ENCODE results near the gene SLMAP.

SLMAP gene

DNA sequence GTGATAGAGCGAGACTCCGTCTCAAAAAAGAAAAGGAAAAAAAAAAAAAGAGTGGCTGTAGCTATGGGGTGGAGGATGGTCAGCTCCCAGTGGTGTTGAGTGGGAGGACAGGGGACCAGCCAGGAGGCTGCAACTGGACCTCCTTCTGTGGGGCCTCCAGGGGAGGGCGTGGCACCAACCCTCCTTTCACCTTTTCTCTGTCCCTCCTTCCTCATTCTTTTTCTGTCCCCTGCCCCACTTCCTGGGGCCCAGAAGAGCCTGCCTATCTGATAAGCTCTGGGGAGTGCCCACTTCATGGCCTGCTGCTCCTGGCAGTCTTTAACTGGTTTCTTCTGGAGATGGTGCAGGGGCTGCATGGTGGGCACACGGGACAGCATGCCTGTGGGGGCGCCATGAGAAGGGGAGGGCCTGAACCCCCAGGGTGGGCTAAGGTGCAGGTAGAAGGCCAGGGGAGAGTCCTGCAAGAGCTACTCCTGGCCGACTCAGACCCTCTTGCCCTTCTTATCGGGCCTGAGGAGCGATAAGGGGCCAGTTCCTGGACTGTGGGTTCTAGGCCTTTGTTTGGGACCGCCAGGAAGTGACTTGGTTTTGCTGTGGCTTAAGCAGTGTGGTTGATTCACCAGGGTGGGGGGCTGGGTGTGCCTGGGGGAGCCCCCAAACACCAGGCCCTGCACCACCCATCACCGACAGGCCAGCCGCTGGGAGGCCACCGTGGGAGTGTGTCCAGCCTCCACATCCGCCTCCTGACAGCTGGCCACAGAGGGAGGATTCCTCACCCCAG, 202.7 kb downstream of the SLMAP start:
- TF ChIP-seq, protein P1, sequence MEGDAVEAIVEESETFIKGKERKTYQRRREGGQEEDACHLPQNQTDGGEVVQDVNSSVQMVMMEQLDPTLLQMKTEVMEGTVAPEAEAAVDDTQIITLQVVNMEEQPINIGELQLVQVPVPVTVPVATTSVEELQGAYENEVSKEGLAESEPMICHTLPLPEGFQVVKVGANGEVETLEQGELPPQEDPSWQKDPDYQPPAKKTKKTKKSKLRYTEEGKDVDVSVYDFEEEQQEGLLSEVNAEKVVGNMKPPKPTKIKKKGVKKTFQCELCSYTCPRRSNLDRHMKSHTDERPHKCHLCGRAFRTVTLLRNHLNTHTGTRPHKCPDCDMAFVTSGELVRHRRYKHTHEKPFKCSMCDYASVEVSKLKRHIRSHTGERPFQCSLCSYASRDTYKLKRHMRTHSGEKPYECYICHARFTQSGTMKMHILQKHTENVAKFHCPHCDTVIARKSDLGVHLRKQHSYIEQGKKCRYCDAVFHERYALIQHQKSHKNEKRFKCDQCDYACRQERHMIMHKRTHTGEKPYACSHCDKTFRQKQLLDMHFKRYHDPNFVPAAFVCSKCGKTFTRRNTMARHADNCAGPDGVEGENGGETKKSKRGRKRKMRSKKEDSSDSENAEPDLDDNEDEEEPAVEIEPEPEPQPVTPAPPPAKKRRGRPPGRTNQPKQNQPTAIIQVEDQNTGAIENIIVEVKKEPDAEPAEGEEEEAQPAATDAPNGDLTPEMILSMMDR (IDR thresholded peaks at IDR 0.05; ENCODE audit: low read depth, low read length, missing control alignments): no peak
- no peak for DNase-seq
- Histone ChIP-seq H3K27me3 (replicated peaks) (no peaks in the 10 kb centered on the region), H3K4me3 (ENCODE audit: low read depth, low read length) (no peak overlapping the region), H3K27ac (peak overlapping the region; percentile 57), H3K36me3 (replicated peaks) (no peaks in the 10 kb centered on the region)
- in situ Hi-C loops (cut with HindIII; ENCODE audit: low pct_ligation_motif_present, low sequenced_read_pairs): no loop called here

DNA sequence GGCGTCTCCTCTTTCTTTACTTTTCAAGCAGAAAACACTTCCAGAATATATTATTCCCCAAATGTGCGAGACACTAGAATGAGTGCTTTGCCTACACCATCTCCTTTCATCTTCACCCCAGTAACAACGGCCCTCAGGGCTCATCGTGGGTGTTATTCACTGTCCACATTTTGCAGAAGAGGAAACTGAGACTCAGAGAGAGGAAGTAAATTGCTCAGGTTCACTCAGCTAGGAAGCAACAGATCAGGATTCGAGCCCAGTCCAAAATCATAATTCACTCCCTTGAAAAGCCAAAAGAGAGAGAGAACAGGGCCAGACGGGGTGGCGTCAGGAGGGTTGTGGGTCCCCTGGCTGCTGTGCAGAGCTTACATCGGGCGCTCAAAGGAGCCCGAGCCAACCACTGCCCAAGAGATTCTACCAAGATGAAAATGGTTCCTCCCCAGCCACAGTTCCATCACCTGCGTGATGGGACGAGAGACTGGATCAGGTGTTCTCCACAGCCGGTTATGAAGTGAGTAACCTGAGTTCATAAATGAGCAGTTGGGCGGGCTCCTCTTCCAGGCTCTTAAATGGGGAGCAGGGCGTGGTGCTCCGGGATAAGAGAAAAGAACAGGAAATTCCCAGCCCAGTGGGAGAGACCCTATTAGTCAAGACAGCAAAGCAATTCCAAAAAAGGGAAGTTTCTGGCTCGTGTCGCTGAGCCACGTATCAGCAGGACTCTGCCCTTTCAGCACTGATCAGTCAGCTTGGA, 203.5 kb downstream of the SLMAP start:
- DNase-seq: peak; percentile 35
- Histone ChIP-seq H3K27ac (peak overlapping the region; percentile 57), H3K36me3 (replicated peaks) (no peaks in the 10 kb centered on the region), H3K27me3 (replicated peaks) (no peaks in the 10 kb centered on the region), H3K4me3 (ENCODE audit: low read depth, low read length) (no peak overlapping the region)
- TF ChIP-seq, protein P1 (IDR thresholded peaks at IDR 0.05; ENCODE audit: low read depth, low read length, missing control alignments): no peak
- in situ Hi-C loops (cut with HindIII; ENCODE audit: low pct_ligation_motif_present, low sequenced_read_pairs): no loop called here

DNA sequence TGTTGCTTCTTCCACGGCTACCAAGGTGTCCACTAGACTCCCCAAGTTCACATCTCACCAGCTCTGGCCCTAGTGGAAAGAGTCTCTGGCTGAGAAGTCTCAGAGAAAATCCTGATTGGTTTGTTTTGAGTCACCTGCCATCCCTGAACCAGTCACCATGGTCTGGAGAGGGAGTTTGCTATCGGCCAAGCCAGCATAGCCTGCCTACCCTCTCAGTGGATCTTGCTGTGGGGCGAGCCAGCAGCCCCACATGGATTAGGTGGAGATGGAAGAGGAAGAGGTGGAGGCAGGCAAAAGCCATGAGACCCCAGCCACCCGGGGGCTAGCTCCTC, 204.0 kb downstream of the SLMAP start:
- in situ Hi-C loops (cut with HindIII; ENCODE audit: low pct_ligation_motif_present, low sequenced_read_pairs): no loop called here
- H3K4me3 ChIP-seq (ENCODE audit: low read depth, low read length): no peak overlapping the region
- H3K27ac ChIP-seq: peak overlapping the region; percentile 57
- TF ChIP-seq, protein P1 (IDR thresholded peaks at IDR 0.05; ENCODE audit: low read depth, low read length, missing control alignments): no peak
- no peaks in the 10 kb centered on the region for H3K27me3 ChIP-seq (replicated peaks)
- DNase-seq: peak; percentile 39
- H3K36me3 ChIP-seq (replicated peaks): no peaks in the 10 kb centered on the region

DNA sequence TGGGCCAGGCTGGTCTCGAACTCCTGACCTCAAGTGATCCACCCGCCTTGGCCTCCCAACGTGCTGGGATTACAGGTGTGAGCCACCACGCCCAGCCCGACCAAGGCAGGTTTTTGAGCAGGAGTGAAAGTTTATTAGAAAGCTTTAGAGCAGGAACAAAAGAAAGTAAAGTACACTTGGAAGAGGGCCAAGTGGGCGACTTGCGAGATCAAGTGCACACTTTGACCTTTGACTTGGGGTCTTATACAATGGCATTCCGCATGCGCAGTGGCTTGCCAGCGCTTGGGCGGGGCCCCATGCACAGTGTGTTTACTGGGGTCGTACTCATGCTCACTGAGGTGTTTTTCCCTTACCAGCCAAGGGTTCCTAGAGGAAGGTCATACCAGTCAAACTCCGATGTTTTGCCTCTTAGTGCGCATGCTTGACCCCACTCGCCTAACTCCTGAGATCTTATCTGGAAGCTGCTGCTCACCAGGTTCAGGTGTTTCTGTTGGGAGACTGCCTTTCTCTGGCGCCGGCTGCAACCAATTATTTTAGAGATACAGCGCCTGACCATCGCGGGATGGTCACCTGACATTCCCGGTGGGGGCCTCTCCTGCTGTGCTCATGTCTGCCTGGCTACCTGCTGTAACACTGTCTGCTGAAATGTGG, 205.2 kb downstream of the SLMAP start:
- no peak overlapping the region for H3K27ac ChIP-seq
- in situ Hi-C loops (cut with HindIII; ENCODE audit: low pct_ligation_motif_present, low sequenced_read_pairs): no loop called here
- TF ChIP-seq, protein P1 (IDR thresholded peaks at IDR 0.05; ENCODE audit: low read depth, low read length, missing control alignments): no peak

DNA sequence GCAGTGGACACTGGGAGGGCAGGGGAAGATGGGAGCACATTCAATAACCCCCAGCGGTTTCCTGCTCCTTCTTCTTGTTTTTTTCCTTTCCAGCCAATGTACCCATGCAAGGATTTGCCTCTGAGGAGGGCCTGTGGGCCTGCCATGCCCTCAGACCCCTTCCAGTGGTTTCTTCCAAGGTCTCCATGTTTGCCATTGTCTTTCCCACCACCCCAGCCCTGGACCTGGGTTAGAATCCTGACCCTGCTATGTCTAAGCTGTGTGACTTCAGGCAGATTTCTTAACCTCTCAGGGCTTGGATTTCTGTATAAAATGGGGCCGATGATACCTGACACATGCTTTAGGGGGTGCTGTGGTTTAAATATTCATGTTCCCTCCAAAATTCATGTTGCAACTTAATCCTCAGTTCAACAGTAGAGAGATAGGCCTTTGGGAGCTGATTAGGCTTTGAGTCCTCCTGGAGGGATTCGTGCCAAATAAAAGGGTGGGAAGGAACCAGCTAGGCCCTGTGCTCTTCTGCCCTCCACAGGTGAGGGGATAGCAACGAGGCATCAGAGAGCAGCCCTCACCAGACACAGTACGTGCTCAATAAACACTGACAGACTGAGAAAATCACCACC, 205.8 kb downstream of the SLMAP start:
- TF ChIP-seq, protein P1 (IDR thresholded peaks at IDR 0.05; ENCODE audit: low read depth, low read length, missing control alignments): peak; percentile 66
- peak; percentile 47 for DNase-seq
- H3K36me3 ChIP-seq (replicated peaks): no peaks in the 10 kb centered on the region
- in situ Hi-C loops (cut with HindIII; ENCODE audit: low pct_ligation_motif_present, low sequenced_read_pairs): no loop called here
- H3K27me3 ChIP-seq (replicated peaks): no peaks in the 10 kb centered on the region
- no peak overlapping the region for H3K4me3 ChIP-seq (ENCODE audit: low read depth, low read length)
- H3K27ac ChIP-seq: no peak overlapping the region

More for the DNA sequence above, 205.2 kb downstream of the SLMAP start:
- Histone ChIP-seq H3K36me3 (replicated peaks) (no peaks in the 10 kb centered on the region), H3K4me3 (ENCODE audit: low read depth, low read length) (no peak overlapping the region), H3K27me3 (replicated peaks) (no peaks in the 10 kb centered on the region)
- no peak for DNase-seq
